HEK293T (cell line): ENCODE data around the gene TIMP2.

Source experiments
- CTCF ChIA-PET: fragments of 350-600 bp; formaldehyde crosslinking; extraction: SDS; loops from one replicate; lab custom pipeline; 2021; ENCODE audit warnings: antibody characterized with exemption, inconsistent platforms; lab: Yijun Ruan, JAX
- POLR2A ChIA-PET: fragments of 350-600 bp; formaldehyde crosslinking; extraction: SDS; loops from one replicate; lab custom pipeline; 2020; ENCODE audit warnings: antibody characterized with exemption, inconsistent platforms; lab: Yijun Ruan, JAX
- DNase-seq: peaks from one replicate; pipeline ENCODE4 v3.0.0; 2012; ENCODE audit warnings: mixed read lengths; ENCODE audit errors: extremely low spot score
- ARNT ChIP-seq: fragments of 450-650 bp; IDR thresholded peaks from 2 replicates; pipeline ENCODE4 v1.6.1; 2017; ENCODE audit warnings: mild to moderate bottlenecking
- BHLHE40 ChIP-seq: fragments of 450-650 bp; IDR thresholded peaks from 2 replicates; pipeline ENCODE4 v1.6.1; 2016; ENCODE audit warnings: mild to moderate bottlenecking, moderate library complexity, borderline replicate concordance
- CTBP1 ChIP-seq: fragments of 450-650 bp; IDR thresholded peaks from 2 replicates; pipeline ENCODE4 v1.6.1; 2016; ENCODE audit warnings: borderline replicate concordance
- ELF4 ChIP-seq: fragments of 450-650 bp; IDR thresholded peaks from 2 replicates; pipeline ENCODE4 v1.6.1; 2017; ENCODE audit warnings: antibody characterized with exemption
- FOXA1 ChIP-seq: fragments of 450-650 bp; IDR thresholded peaks from 2 replicates; pipeline ENCODE4 v1.6.1; 2016; ENCODE audit warnings: mild to moderate bottlenecking
- FOXK2 ChIP-seq: fragments of 450-650 bp; IDR thresholded peaks from 2 replicates; pipeline ENCODE4 v1.6.1; 2016; ENCODE audit warnings: mild to moderate bottlenecking
- FOXM1 ChIP-seq: fragments of 450-650 bp; IDR thresholded peaks from 2 replicates; pipeline ENCODE4 v1.6.1; 2017; ENCODE audit warnings: mild to moderate bottlenecking, borderline replicate concordance
- HDGF ChIP-seq: fragments of 450-650 bp; IDR thresholded peaks from 2 replicates; pipeline ENCODE4 v1.6.1; 2017; ENCODE audit warnings: antibody characterized with exemption, borderline replicate concordance
- L3MBTL2 ChIP-seq: fragments of 450-650 bp; conservative IDR thresholded peaks from 2 replicates; pipeline ENCODE4 v1.6.1; 2016; ENCODE audit warnings: mild to moderate bottlenecking
- LEF1 ChIP-seq: fragments of 450-650 bp; IDR thresholded peaks from 2 replicates; pipeline ENCODE4 v1.6.1; 2017; ENCODE audit warnings: mild to moderate bottlenecking, borderline replicate concordance
- NFRKB ChIP-seq: fragments of 450-650 bp; IDR thresholded peaks from 2 replicates; pipeline ENCODE4 v1.6.1; 2016; ENCODE audit warnings: mild to moderate bottlenecking, moderate library complexity
- SP1 ChIP-seq: fragments of 450-650 bp; IDR thresholded peaks from 2 replicates; pipeline ENCODE4 v1.6.1; 2017
- SUZ12 ChIP-seq: fragments of 450-650 bp; IDR thresholded peaks from 2 replicates; pipeline ENCODE4 v1.6.1; 2016; ENCODE audit warnings: mild to moderate bottlenecking
- TARDBP ChIP-seq: fragments of 450-650 bp; IDR thresholded peaks from 2 replicates; pipeline ENCODE4 v1.6.1; 2016
- ZNF384 ChIP-seq: fragments of 450-650 bp; IDR thresholded peaks from 2 replicates; pipeline ENCODE4 v1.6.1; 2016
- TF ChIP-seq, protein P1 (sequence below): fragments of 450-650 bp; IDR thresholded peaks from 2 replicates; pipeline ENCODE4 v1.6.1; 2016

The TIMP2 gene

GRCh38 chr17:78819402-78819801, 105.8 kb downstream of the TIMP2 start:
- ChIA-PET CTCF (no interaction called here), POLR2A (no interaction called here)
- no peak for DNase-seq
- TF ChIP-seq SP1 (no peak), ZNF384 (no peak)

DNA sequence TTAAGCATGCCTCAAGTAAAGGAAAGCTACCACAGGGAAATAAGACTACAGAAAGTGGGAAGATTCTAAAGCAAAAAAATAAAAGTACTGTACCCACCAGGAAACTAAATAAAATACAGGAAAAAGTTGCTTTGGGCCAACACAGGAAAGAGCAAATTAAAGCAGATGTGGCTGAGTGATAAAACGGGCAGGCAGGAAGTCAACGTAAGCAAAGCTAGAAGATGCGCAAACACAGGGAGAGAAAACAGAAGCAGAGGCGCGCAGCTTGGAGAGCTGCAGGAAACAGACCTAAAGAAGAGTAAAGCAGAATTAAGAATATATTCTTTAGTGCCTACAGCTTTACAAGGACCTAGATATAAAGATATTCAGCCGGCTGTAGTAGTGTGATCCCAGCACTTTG, 106.3 kb downstream of the TIMP2 start:
- no peak for TF ChIP-seq FOXA1
- no peak for TF ChIP-seq SUZ12
- no peak for TF ChIP-seq TARDBP
- no peak for TF ChIP-seq HDGF
- ChIA-PET CTCF (no interaction called here), POLR2A (no interaction called here)
- no peak for DNase-seq

- ChIA-PET CTCF (no interaction called here), POLR2A (no interaction called here)
- no peak for DNase-seq
- no peak for TF ChIP-seq L3MBTL2
These were observed 106.9 kb downstream of the TIMP2 start for GRCh38 chr17:78818152-78818846.

GRCh38 chr17:78817123-78817522, 108.1 kb downstream of the TIMP2 start:
- DNase-seq = no peak
- TF ChIP-seq SUZ12 (no peak), HDGF (no peak)
- ChIA-PET CTCF (no interaction called here), POLR2A (no interaction called here)

DNA sequence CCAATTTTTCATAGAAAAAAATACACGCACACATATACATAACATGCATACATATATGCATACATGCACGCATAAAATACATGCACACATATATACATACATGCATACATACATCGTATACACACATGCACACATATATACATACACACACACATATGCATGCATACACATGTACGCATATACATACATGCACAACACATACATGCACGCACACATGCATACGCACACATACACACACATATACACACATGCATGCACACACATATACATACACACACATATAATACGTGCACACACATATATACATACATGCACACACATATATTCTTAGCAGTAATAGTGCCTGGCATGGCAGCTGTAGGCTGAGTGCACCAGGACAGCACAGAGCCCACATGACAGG, 109.5 kb downstream of the TIMP2 start:
- ChIA-PET POLR2A (interaction anchor here (0.7 to 1.0 kb wide), 2 partner anchors 43 to 150 kb away, joined by 3 read pairs; no protein-coding TSS in a partner anchor), CTCF (no interaction called here)
- TF ChIP-seq ELF4 (no peak), TARDBP (0 out of 2 replicates have a peak, but pooled peaks have one; percentile 45)
- no peak for DNase-seq

DNA sequence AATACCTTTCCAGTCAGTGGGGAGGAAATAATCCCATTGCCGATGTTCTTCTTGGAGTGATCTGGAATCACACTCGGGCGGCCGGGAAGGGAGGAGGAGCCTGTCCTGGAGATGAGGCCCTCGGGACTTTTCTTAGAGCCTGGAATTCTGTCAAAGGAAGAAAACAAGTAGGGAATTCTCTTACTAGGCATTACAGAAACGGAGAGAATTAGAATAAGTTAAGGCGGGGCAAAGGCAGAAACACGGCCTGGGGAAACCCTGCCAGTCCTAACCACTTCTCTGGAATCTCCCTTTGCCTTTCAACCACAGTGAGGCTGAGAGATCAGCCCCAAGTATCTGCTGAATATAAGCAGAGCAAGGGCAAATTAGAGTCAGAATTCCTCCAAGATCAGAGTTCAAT, 112.3 kb downstream of the TIMP2 start:
- ChIA-PET POLR2A (no interaction called here), CTCF (no interaction called here)
- TF ChIP-seq NFRKB (no peak), FOXA1 (no peak), SP1 (no peak), ELF4 (no peak), FOXM1 (no peak), ZNF384 (no peak), HDGF (no peak)
- DNase-seq = no peak

DNA sequence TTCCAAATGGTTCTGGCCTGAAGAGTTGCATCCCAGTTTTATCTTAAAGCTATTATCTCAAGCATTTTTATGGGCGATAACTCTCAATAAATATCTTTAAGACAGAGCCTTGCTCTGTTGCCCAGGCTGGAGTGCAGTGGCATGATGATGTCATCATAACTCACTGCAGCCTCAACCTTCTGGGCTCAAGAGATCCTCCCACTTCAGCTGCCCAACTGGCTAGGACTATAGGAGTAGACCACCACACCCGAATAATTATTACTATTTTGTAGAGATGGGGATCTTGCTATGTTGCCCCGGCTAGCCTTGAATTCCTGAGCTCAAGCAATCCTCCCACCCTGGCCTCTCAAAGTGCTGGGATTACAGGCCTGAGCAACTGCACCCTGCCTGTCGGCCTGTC, 117.0 kb downstream of the TIMP2 start:
- POLR2A ChIA-PET = no interaction called here
- no peak for DNase-seq
- CTCF ChIA-PET = no interaction called here
- TF ChIP-seq FOXA1 = no peak
- TF ChIP-seq LEF1 = no peak
- TF ChIP-seq FOXM1 = no peak
- TF ChIP-seq ARNT = no peak
- TF ChIP-seq, protein P1, sequence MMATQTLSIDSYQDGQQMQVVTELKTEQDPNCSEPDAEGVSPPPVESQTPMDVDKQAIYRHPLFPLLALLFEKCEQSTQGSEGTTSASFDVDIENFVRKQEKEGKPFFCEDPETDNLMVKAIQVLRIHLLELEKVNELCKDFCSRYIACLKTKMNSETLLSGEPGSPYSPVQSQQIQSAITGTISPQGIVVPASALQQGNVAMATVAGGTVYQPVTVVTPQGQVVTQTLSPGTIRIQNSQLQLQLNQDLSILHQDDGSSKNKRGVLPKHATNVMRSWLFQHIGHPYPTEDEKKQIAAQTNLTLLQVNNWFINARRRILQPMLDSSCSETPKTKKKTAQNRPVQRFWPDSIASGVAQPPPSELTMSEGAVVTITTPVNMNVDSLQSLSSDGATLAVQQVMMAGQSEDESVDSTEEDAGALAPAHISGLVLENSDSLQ = no peak
- TF ChIP-seq NFRKB = no peak
- TF ChIP-seq BHLHE40 = no peak
- TF ChIP-seq SP1 = no peak
- no peak for TF ChIP-seq SUZ12
- no peak for TF ChIP-seq ELF4
- TF ChIP-seq HDGF = no peak
- TF ChIP-seq TARDBP = no peak
- TF ChIP-seq ZNF384 = no peak
- no peak for TF ChIP-seq FOXK2
- TF ChIP-seq L3MBTL2 = no peak
- TF ChIP-seq CTBP1 = no peak

GRCh38 chr17:78806451-78806850, 118.7 kb downstream of the TIMP2 start:
- ChIA-PET POLR2A (no interaction called here), CTCF (no interaction called here)

GRCh38 chr17:78805301-78805700, 119.9 kb downstream of the TIMP2 start:
- DNase-seq = no peak
- TF ChIP-seq NFRKB (no peak), FOXK2 (no peak), L3MBTL2 (no peak)
- ChIA-PET POLR2A (no interaction called here), CTCF (no interaction called here)

More at GRCh38 chr17:78806451-78806850, 118.7 kb downstream of the TIMP2 start:
- DNase-seq = no peak
- no peak for TF ChIP-seq BHLHE40
- no peak for TF ChIP-seq ELF4
- no peak for TF ChIP-seq HDGF
- no peak for TF ChIP-seq ZNF384
